AG09319 (cell line): ENCODE data around the gene ARID1B.
A peak's percentile ranks its signal among the peaks of the same experiment; 100 is the strongest.

Source experiments
- DNase-seq: peaks from one replicate; pipeline ENCODE4 v3.0.0-alpha.2; 2010; ENCODE audit warnings: low read depth; ENCODE audit errors: extremely low read depth
- TF ChIP-seq, protein P1 (sequence below): IDR thresholded peaks from 2 replicates; pipeline ENCODE4 v1.5.1; 2011; ENCODE audit warnings: low read depth, mild to moderate bottlenecking, inconsistent platforms, low read length, moderate library complexity

Gene ARID1B

DNA sequence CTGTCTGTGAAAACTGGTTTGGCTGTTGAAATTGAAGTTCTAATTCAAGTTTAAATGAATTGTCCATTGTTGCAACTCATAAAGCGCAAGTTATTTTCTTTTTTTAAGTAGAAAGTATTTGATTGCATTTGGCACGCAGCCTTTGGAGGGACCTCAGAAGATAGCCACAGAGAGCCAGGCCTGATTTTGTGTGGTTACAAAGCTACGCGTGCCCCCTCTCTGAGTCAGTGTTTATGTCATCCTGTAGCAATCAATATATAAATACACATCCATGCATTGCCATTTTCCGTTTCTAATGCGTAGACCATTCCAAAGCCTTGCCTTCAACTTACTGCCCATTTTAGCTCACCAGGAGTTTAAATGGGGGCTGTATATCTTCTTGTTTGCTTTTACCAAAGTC, 372.9 kb downstream of the ARID1B start:
- no peak for DNase-seq
- TF ChIP-seq, protein P1, sequence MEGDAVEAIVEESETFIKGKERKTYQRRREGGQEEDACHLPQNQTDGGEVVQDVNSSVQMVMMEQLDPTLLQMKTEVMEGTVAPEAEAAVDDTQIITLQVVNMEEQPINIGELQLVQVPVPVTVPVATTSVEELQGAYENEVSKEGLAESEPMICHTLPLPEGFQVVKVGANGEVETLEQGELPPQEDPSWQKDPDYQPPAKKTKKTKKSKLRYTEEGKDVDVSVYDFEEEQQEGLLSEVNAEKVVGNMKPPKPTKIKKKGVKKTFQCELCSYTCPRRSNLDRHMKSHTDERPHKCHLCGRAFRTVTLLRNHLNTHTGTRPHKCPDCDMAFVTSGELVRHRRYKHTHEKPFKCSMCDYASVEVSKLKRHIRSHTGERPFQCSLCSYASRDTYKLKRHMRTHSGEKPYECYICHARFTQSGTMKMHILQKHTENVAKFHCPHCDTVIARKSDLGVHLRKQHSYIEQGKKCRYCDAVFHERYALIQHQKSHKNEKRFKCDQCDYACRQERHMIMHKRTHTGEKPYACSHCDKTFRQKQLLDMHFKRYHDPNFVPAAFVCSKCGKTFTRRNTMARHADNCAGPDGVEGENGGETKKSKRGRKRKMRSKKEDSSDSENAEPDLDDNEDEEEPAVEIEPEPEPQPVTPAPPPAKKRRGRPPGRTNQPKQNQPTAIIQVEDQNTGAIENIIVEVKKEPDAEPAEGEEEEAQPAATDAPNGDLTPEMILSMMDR, result no peak

DNA sequence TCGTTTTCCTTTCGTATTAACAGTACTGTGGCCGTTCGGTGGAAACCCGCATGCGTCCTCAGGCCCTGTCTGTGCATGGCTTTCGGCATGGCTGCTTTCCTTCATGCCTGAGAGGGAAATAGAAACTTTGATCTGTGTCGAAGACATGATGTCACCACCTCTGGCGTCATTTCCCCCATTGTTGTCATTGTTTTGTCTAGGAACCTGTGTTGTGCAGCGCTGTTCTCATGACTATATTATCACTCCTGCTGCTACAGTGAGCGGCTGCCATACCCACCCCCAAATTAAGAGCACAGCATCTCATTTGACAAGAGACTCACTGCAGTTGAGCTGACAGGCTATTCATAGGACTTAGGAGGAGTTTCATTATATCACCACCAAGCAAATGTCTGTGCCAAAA, 373.9 kb downstream of the ARID1B start:
- TF ChIP-seq, protein P1, result no peak
- no peak for DNase-seq

DNA sequence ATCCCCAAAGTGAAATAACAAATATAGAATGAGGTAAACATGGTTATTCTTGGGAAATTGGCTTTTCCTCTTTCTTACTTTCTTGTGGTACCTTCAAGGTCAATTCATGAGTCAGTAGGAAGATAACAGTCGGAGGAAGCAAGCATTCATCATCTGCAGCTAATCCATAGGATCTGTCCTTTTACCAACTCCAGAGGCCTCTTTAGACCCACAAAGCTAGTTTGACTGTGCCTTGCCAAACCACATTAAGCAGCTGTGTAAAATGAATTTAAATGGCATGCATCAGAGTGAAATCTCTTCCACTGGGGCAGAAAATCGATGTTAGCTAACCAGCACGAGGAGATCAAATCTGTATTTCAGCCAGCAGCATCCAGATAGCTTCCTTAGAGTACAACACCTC, 374.8 kb downstream of the ARID1B start:
- peak; percentile 55 for DNase-seq
- TF ChIP-seq, protein P1, result no peak

DNA sequence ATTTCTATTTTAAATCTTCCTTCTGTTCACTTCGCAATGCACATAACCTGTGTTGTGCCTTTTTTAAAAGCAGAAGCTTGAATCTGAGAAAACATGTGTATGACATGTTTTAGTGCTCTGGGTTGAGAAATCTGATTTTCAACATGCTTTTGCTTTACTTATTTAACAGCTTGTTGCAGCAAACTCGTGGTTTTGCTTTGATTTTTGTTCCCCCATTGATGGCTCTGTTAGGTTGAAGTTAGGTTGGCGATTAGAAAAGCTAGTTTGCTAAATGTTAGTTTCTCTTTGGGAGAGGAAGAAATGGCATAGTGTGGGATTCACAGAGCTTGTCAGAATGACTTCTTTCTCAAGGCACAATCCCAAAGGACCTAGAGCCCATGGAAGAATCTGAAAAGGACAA, 375.4 kb downstream of the ARID1B start:
- no peak for DNase-seq
- TF ChIP-seq, protein P1, result no peak

DNA sequence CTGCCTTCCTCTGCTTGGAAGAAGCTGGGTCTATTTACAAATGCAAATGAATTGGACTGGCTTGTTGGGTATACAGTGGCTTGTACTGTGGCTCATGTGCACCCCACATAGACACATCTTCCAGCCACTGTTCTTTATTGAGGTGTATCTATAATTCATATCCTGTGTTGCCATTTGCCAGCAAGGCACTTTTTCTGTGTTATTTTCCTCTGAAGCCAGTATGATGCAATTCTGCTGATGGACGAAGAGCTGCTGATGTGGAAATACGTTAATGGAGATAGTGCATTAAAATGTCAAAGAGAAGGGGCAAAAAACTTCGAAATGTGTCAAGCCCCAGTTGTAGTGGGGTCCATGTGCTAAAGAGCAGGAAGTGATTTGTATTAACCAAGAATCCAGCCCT, 378.6 kb downstream of the ARID1B start:
- TF ChIP-seq, protein P1, result no peak
- no peak for DNase-seq

DNA sequence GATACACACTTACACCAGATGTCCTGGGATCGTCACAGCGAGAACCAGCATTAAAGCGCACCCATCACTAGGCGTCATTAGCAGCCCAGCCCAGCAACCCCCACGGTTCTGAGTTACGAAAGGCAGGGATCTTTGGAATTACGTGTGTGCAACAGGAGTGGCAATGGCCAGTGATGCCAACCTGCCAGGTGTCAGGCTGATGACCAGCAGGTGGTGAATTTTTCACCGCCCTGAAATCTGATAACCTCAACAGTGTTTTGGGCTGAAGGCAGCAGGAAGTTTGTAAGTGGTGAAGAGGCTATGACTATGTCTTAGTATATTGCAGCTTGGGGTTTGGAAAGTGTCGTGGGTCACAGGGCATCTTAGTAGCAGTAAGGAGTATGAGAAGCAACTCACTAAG, 380.1 kb downstream of the ARID1B start:
- TF ChIP-seq, protein P1, result no peak
- no peak for DNase-seq

DNA sequence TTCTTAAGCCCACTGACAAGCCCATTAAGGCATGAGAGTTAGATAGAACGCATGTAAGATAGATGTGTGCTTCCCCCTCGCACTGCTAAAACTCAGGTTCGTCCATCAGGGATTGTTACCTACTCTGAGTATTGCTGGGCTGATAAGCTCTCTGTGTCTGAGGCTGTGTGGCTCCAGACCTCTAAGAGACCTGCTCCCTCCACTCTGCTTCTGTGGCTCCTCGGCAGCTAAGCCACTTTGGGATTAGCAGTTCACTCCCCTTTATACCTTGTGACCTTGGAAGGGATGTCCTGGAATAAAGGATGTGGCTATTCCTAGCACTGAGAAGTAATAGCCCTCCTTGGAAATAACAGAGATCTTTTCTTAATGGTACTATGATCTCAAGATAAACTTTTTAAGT, 381.3 kb downstream of the ARID1B start:
- TF ChIP-seq, protein P1, result no peak
- DNase-seq, result no peak
